WERI-Rb-1 (cell line): ENCODE measurements around the gene JMJD8.

Experiments used
- DNase-seq: peaks from one replicate; pipeline ENCODE4 v3.0.0-alpha.2; 2020
- H3K27ac ChIP-seq: fragments of 250-450 bp; sonication (Bioruptor Pico); 2 replicates; pipeline ENCODE4 v1.5.1; 2020; ENCODE audit warnings: mild to moderate bottlenecking, moderate library complexity
- H3K27me3 ChIP-seq: fragments of 250-450 bp; sonication (Bioruptor Pico); 2 replicates; pipeline ENCODE4 v1.5.1; 2021; ENCODE audit warnings: mild to moderate bottlenecking, low read depth, moderate library complexity; ENCODE audit not compliant: insufficient read depth, severe bottlenecking
- H3K36me3 ChIP-seq: fragments of 250-450 bp; sonication (Bioruptor Pico); 2 replicates; pipeline ENCODE4 v1.5.1; 2020; ENCODE audit warnings: mild to moderate bottlenecking, moderate library complexity
- H3K4me3 ChIP-seq: 2 replicates; pipeline ENCODE4 v1.5.1; 2011; ENCODE audit warnings: low read depth, mild to moderate bottlenecking, control low read depth, low read length
- H3K9me3 ChIP-seq: fragments of 250-450 bp; sonication (Bioruptor Pico); 2 replicates; pipeline ENCODE4 v1.5.1; 2021; ENCODE audit warnings: mild to moderate bottlenecking, moderate library complexity; ENCODE audit not compliant: severe bottlenecking
- CTCF ChIP-seq: IDR thresholded peaks from 2 replicates; pipeline ENCODE4 v1.5.1; 2011; ENCODE audit warnings: low read depth, mild to moderate bottlenecking, control low read depth, inconsistent platforms, low read length

Gene JMJD8

GRCh38 chr16:684071-684794, at the start of gene JMJD8:
TSS of gene JMJD8 (minus strand) at chr16:684334. CDS start at chr16:684319, 15 bp downstream.
- peak within 1 kb of the TSS; percentile 88 for H3K27ac ChIP-seq
- H3K4me3 ChIP-seq = peak within 1 kb of the TSS; percentile 61
- H3K36me3 ChIP-seq = peaks cover 64% of the 10 kb centered on the region
- no peaks in the 10 kb centered on the region for H3K9me3 ChIP-seq
- TF ChIP-seq CTCF = no peak
- peak; percentile 97 for DNase-seq
- no peaks in the 10 kb centered on the region for H3K27me3 ChIP-seq

GRCh38 chr16:733382-734207, 49.5 kb upstream of the JMJD8 start:
- Histone ChIP-seq H3K9me3 (no peaks in the 10 kb centered on the region), H3K27me3 (no peaks in the 10 kb centered on the region), H3K36me3 (peaks cover 48% of the 10 kb centered on the region)

GRCh38 chr16:732936-733335, 48.8 kb upstream of the JMJD8 start:
- no peaks in the 10 kb centered on the region for H3K27me3 ChIP-seq
- H3K9me3 ChIP-seq = no peaks in the 10 kb centered on the region
- H3K27ac ChIP-seq = no peak overlapping the region
- H3K36me3 ChIP-seq = peaks cover 44% of the 10 kb centered on the region
- DNase-seq = no peak
- TF ChIP-seq CTCF = peak; percentile 36; the same call in 1 of the 2 replicates
- no peak overlapping the region for H3K4me3 ChIP-seq

More at GRCh38 chr16:733382-734207, 49.5 kb upstream of the JMJD8 start:
- Histone ChIP-seq H3K4me3 (no peak overlapping the region), H3K27ac (no peak overlapping the region)
- DNase-seq = peak; percentile 64
- TF ChIP-seq CTCF = peak; percentile 86

- no peak for TF ChIP-seq CTCF
- Histone ChIP-seq H3K27me3 (no peaks in the 10 kb centered on the region), H3K36me3 (peaks cover 42% of the 10 kb centered on the region), H3K4me3 (no peak overlapping the region), H3K9me3 (no peaks in the 10 kb centered on the region), H3K27ac (no peak overlapping the region)
- DNase-seq = no peak
Observed at GRCh38 chr16:732332-732731, 48.2 kb upstream of the JMJD8 start.

- no peaks in the 10 kb centered on the region for H3K9me3 ChIP-seq
- no peak overlapping the region for H3K27ac ChIP-seq
- no peak for DNase-seq
- no peak overlapping the region for H3K4me3 ChIP-seq
- H3K27me3 ChIP-seq = no peaks in the 10 kb centered on the region
- H3K36me3 ChIP-seq = peaks cover 33% of the 10 kb centered on the region
- TF ChIP-seq CTCF = no peak
Observed at GRCh38 chr16:730666-731509, 46.8 kb upstream of the JMJD8 start.
